ENCODE measurements around the gene SUCO. TPM values are rescaled to one million over a fixed set of nuclear protein-coding genes. Genes with fewer than 3 reads are reported as not detected.

The SUCO gene
- total RNA-seq, 1 experiment from 2014 or later = 22.6 TPM

DNA sequence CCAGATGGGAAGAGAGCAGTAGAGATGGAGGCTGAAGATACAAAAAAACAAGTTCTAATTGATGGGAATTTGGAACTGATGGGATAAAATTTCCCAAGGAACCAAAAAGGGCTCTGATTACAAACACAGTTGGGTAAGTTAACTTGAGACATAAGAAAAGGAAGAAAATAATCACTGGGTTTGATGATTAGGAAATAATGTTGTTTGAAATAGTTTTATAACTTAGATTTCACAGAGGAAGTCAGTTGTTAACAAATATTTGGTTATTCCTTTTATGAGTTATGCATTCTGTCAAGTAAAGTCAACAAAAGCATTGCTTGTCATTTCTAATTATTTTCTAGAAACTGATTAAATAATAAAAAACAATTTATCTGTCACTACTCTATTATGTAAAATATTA is 20.4 kb upstream of the SUCO start (continued):
- TF ChIP-seq TCF7L2 (IDR thresholded peaks at IDR 0.05; ENCODE audit: borderline replicate concordance, extremely low read depth, insufficient read depth, insufficient read length) = no peak
- TF ChIP-seq, protein P1, sequence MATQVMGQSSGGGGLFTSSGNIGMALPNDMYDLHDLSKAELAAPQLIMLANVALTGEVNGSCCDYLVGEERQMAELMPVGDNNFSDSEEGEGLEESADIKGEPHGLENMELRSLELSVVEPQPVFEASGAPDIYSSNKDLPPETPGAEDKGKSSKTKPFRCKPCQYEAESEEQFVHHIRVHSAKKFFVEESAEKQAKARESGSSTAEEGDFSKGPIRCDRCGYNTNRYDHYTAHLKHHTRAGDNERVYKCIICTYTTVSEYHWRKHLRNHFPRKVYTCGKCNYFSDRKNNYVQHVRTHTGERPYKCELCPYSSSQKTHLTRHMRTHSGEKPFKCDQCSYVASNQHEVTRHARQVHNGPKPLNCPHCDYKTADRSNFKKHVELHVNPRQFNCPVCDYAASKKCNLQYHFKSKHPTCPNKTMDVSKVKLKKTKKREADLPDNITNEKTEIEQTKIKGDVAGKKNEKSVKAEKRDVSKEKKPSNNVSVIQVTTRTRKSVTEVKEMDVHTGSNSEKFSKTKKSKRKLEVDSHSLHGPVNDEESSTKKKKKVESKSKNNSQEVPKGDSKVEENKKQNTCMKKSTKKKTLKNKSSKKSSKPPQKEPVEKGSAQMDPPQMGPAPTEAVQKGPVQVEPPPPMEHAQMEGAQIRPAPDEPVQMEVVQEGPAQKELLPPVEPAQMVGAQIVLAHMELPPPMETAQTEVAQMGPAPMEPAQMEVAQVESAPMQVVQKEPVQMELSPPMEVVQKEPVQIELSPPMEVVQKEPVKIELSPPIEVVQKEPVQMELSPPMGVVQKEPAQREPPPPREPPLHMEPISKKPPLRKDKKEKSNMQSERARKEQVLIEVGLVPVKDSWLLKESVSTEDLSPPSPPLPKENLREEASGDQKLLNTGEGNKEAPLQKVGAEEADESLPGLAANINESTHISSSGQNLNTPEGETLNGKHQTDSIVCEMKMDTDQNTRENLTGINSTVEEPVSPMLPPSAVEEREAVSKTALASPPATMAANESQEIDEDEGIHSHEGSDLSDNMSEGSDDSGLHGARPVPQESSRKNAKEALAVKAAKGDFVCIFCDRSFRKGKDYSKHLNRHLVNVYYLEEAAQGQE (IDR thresholded peaks at IDR 0.05; ENCODE audit: low read depth) = no peak
- TF ChIP-seq JUND (IDR thresholded peaks at IDR 0.05) = no peak
- TF ChIP-seq CEBPB (IDR thresholded peaks at IDR 0.05; ENCODE audit: low read depth) = no peak
- no peak for TF ChIP-seq CBX3 (IDR thresholded peaks at IDR 0.05; ENCODE audit: low read depth)
- no peak for TF ChIP-seq YY1 (IDR thresholded peaks at IDR 0.05; ENCODE audit: extremely low read depth, insufficient replicate concordance, low read depth, low read length)
- no peak for TF ChIP-seq POLR2AphosphoS5 (IDR thresholded peaks at IDR 0.05; ENCODE audit: low read depth, low read length)
- TF ChIP-seq FOSL1 (IDR thresholded peaks at IDR 0.05; ENCODE audit: low read depth) = no peak
- TF ChIP-seq EGR1 (IDR thresholded peaks at IDR 0.05; ENCODE audit: low read depth) = no peak
- no peak for TF ChIP-seq SIN3A (IDR thresholded peaks at IDR 0.05; ENCODE audit: low read depth)
- TF ChIP-seq SRF (IDR thresholded peaks at IDR 0.05; ENCODE audit: low read depth) = no peak

DNA sequence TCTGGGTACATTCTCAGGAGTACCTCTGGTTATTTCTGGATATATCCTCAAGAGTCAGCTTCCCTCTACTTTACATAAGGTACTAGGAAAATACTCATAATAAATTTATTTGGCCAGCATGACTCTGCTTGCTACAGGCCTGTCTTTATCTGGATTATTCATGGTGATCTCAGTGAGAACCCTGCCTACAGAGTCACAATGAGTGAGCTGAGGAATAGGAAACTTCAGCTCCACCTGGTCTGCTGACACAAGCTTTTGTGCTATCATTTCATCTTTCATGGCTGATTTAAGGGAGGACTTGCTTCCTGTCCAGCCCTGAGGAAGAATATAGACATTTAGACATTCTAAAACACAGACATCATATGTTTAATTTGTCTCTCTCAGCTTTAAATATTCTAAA is 19.5 kb upstream of the SUCO start:
- no peak overlapping the region for H3K9ac ChIP-seq (ENCODE audit: low read length)
- H3K79me2 ChIP-seq (ENCODE audit: insufficient read depth, low read length) = no peaks in the 10 kb centered on the region
- H3K9me2 ChIP-seq (ENCODE audit: insufficient read depth) = no peaks in the 10 kb centered on the region
- H3K36me3 ChIP-seq (ENCODE audit: control insufficient read depth in 1 of 2, insufficient read depth in 2 of 2, low read length in 2 of 2) = no peaks in the 10 kb centered on the region
- H3K4me1 ChIP-seq (ENCODE audit: control insufficient read depth in 1 of 2, insufficient read depth in 2 of 2, low read length in 2 of 2) = no peaks in the 10 kb centered on the region
- TF ChIP-seq ZFX (IDR thresholded peaks at IDR 0.05) (no peak), SRF (IDR thresholded peaks at IDR 0.05; ENCODE audit: low read depth) (no peak), CBX3 (IDR thresholded peaks at IDR 0.05; ENCODE audit: low read depth) (no peak), SP1 (IDR thresholded peaks at IDR 0.05; ENCODE audit: low read depth) (no peak), CEBPB (IDR thresholded peaks at IDR 0.05; ENCODE audit: low read depth) (no peak), FOSL1 (IDR thresholded peaks at IDR 0.05; ENCODE audit: low read depth) (no peak), ZNF274 (IDR thresholded peaks at IDR 0.05; ENCODE audit: low read depth, low read length) (no peak), JUND (IDR thresholded peaks at IDR 0.05) (no peak), EZH2phosphoT487 (IDR thresholded peaks at IDR 0.05; ENCODE audit: borderline replicate concordance) (no peak), YY1 (IDR thresholded peaks at IDR 0.05; ENCODE audit: extremely low read depth, insufficient replicate concordance, low read depth, low read length) (no peak), RAD21 (IDR thresholded peaks at IDR 0.05; ENCODE audit: low read depth) (no peak)
- POLR2A ChIA-PET = interaction anchor here (0.9 kb wide), 1 partner anchor 19 kb away, joined by 3 read pairs; the partner anchor contains the start of gene SUCO
- H3K27me3 ChIP-seq (ENCODE audit: insufficient read depth, low read length) = no peaks in the 10 kb centered on the region
- no peak overlapping the region for H3K4me3 ChIP-seq (replicated peaks in 1 of 2; ENCODE audit: low read depth in 1 of 2, low read length in 2 of 2)
- H2AFZ ChIP-seq (ENCODE audit: low read depth, low read length, poor library complexity, severe bottlenecking) = no peak overlapping the region
- ATAC-seq (no peak), DNase-seq (ENCODE audit: low read depth, low spot score) (no peak)
- no TSS peak for BruUV-seq (replicated peaks)
- no peaks in the 10 kb centered on the region for H4K20me1 ChIP-seq (ENCODE audit: insufficient read depth)
- H3K9me3 ChIP-seq (ENCODE audit: control insufficient read depth in 1 of 2, insufficient read depth in 1 of 2, low read depth in 1 of 2, low read length in 2 of 2) = peaks cover 0 to 6% of the 10 kb centered on the region in 2 experiments; a peak in 1 of 4 replicates
- CTCF ChIA-PET = no interaction called here
- RAD21 ChIA-PET (ENCODE audit: low non-redundant PET in 1 of 2, low total read pairs in 2 of 2, uncharacterized antibody in 2 of 2, unreplicated experiment in 2 of 2) = no interaction called here
- no peak overlapping the region for H3K27ac ChIP-seq (ENCODE audit: low read depth, low read length)
- intact Hi-C loops (cut with micrococcal nuclease) = no loop called here
- no peak overlapping the region for H3K4me2 ChIP-seq (ENCODE audit: low read length)

All from HCT116 (cell line).